VCaP (cell line): ENCODE results near the gene LSP1.

Source experiments
- H3K27ac ChIP-seq: fragments of 450-650 bp; 2 replicates; pipeline ENCODE4 v1.5.1; 2017
- CTCF ChIP-seq: fragments of 450-650 bp; conservative IDR thresholded peaks from 2 replicates; pipeline ENCODE4 v1.5.1; 2017; ENCODE audit warnings: mild to moderate bottlenecking, moderate library complexity

LSP1 gene

GRCh38 chr11:1844221-1845094 is 8.4 kb upstream of the LSP1 start:
- no peak for TF ChIP-seq CTCF
- no peak overlapping the region for H3K27ac ChIP-seq

- TF ChIP-seq CTCF: no peak
- no peak overlapping the region for H3K27ac ChIP-seq
These were observed 7.8 kb upstream of the LSP1 start for GRCh38 chr11:1845095-1845429.

- TF ChIP-seq CTCF: no peak
- no peak overlapping the region for H3K27ac ChIP-seq
These were observed 7.1 kb upstream of the LSP1 start for GRCh38 chr11:1845561-1846452.

GRCh38 chr11:1846453-1846932 is 6.4 kb upstream of the LSP1 start:
- no peak for TF ChIP-seq CTCF
- H3K27ac ChIP-seq: no peak overlapping the region

- no peak overlapping the region for H3K27ac ChIP-seq
- no peak for TF ChIP-seq CTCF
These were observed 5.7 kb upstream of the LSP1 start for GRCh38 chr11:1847006-1847735.

GRCh38 chr11:1847926-1848639 is 4.8 kb upstream of the LSP1 start:
- TF ChIP-seq CTCF: no peak
- H3K27ac ChIP-seq: no peak overlapping the region
